Panc1 (cell line): ENCODE measurements around the gene TMEM131L. TPM values are rescaled to one million over a fixed set of nuclear protein-coding genes. Genes with fewer than 3 reads are reported as not detected.
A peak's percentile ranks its signal among the peaks of the same experiment; 100 is the strongest.

ENCODE experiments used
- ATAC-seq: fragments of 200-7000 bp; cut with Tn5 transposase; 2 replicates; pipeline ENCODE4 v1.9.1; 2020; ENCODE audit warnings: mild to moderate bottlenecking, moderate library complexity
- BruUV-seq: library from RNA; stranded (reverse); fragments of 400-500 nt; replicated peaks from 2 replicates; lab custom pipeline; 2021; lab: Mats Ljungman, UMichigan
- CTCF ChIA-PET: fragments of 300-600 bp; sonication (Branson Sonifier 250); formaldehyde crosslinking; loops from one replicate; lab custom pipeline; 2022; ENCODE audit warnings: antibody characterized with exemption; lab: Charles Lee
- POLR2A ChIA-PET: fragments of 300-600 bp; sonication (Branson Sonifier 250); formaldehyde crosslinking; loops from one replicate; lab custom pipeline; 2022; ENCODE audit warnings: antibody characterized with exemption; lab: Charles Lee
- DNase-seq: peaks from one replicate; pipeline ENCODE4 v3.0.0-alpha.2; 2010; ENCODE audit warnings: low read depth, low spot score
- H3K27ac ChIP-seq: 2 replicates; pipeline ENCODE4 v1.5.1; 2011; ENCODE audit warnings: mild to moderate bottlenecking, low read length, inconsistent platforms
- H3K27me3 ChIP-seq: fragments of 200-500 bp; sonication (Bioruptor generic); 2 replicates; pipeline ENCODE4 v1.6.0; 2014; ENCODE audit warnings: low read length, inconsistent platforms; ENCODE audit not compliant: control insufficient read depth, insufficient read depth
- H3K36me3 ChIP-seq: fragments of 200-500 bp; sonication (Bioruptor generic); 2 replicates; pipeline ENCODE4 v1.5.1; 2014; ENCODE audit warnings: inconsistent platforms, mild to moderate bottlenecking, low read length, moderate library complexity; ENCODE audit not compliant: control insufficient read depth, insufficient read depth
- H3K4me1 ChIP-seq: 2 replicates; pipeline ENCODE4 v1.5.1; 2011; ENCODE audit warnings: inconsistent platforms, mild to moderate bottlenecking, low read length, moderate library complexity; ENCODE audit not compliant: control insufficient read depth, insufficient read depth
- H3K4me3 ChIP-seq, 2 experiments: 2 replicates each; pipeline ENCODE4 v1.5.1; 2011 to 2012; ENCODE audit warnings: low read depth in 2 of 2, low read length in 2 of 2, mild to moderate bottlenecking in 2 of 2, inconsistent platforms in 1 of 2, moderate library complexity in 1 of 2
- H3K9me3 ChIP-seq: fragments of 200-500 bp; sonication (Bioruptor generic); 2 replicates; pipeline ENCODE4 v1.5.1; 2014; ENCODE audit warnings: low read depth, mild to moderate bottlenecking, inconsistent platforms, low read length, moderate library complexity; ENCODE audit not compliant: control insufficient read depth, insufficient read depth
- POLR2AphosphoS5 ChIP-seq: IDR thresholded peaks from 2 replicates; pipeline ENCODE4 v1.6.1; 2012; ENCODE audit warnings: mild to moderate bottlenecking, low read depth, low read length, moderate library complexity
- REST ChIP-seq, 2 experiments: IDR thresholded peaks; 2 replicates each; pipeline ENCODE4 v1.6.1; 2011 to 2012; ENCODE audit warnings: low read depth in 2 of 2, control low read depth in 1 of 2, low read length in 1 of 2, mild to moderate bottlenecking in 1 of 2, moderate library complexity in 1 of 2; ENCODE audit not compliant: insufficient read depth in 1 of 2
- SIN3A ChIP-seq: IDR thresholded peaks from 2 replicates; pipeline ENCODE4 v1.6.1; 2012; ENCODE audit warnings: low read depth, mild to moderate bottlenecking, low read length, moderate library complexity, borderline replicate concordance; ENCODE audit not compliant: insufficient read depth
- TCF7L2 ChIP-seq: IDR thresholded peaks from 2 replicates; pipeline ENCODE4 v1.6.1; 2011; ENCODE audit warnings: mild to moderate bottlenecking, low read depth, low read length, inconsistent platforms
- in situ Hi-C: cut with HindIII; loops from 2 replicates; pipeline ENCODE4 v1.10.0; 2016; ENCODE audit warnings: low sequenced_read_pairs, low pct_unique_long_range_greater_than_20kb
- intact Hi-C: fragments of 100-400 bp; cut with micrococcal nuclease; formaldehyde crosslinking; loops from one replicate; pipeline ENCODE4 v1.10.0; 2022; ENCODE audit not compliant: unreplicated experiment
- total RNA-seq: library from RNA; stranded (reverse); gene quantifications from one replicate; pipeline ENCODE4 v1.2.1, GENCODE V29; 2021; ENCODE audit not compliant: unreplicated experiment
- TF ChIP-seq, protein P1 (sequence below): fragments of 450-650 bp; IDR thresholded peaks from 2 replicates; pipeline ENCODE4 v1.5.1; 2017; ENCODE audit warnings: mild to moderate bottlenecking

TMEM131L gene
- total RNA-seq, 1 experiment from 2014 or later: 13.5 TPM

DNA sequence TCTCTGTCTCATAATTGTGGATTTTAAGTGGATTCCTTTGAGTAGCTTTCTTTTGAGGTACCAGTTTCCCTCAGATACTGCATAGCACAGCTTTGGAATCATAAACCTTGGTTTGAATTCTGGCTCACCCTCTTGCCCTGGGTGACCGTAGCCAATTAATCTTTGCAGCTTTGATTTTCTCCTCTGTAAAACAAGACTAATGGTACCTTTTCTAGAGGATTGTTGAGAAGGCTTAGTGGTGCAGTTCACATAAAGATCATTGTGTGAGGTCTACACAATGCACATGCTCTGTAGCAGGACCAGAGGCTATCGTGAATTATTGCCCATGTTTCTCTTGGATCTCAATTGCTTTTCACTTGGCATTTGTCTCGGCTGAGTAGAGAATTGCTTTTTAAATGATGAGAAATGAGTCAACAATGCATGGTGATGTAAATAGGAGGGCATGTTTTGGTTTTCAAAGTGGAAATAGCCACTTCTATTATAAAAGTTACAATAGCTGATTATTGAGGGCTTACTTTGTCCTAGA lies 47.9 kb downstream of the TMEM131L start:
- Histone ChIP-seq H3K27me3 (no peaks in the 10 kb centered on the region), H3K4me3 (no peak overlapping the region), H3K4me1 (peaks cover 20% of the 10 kb centered on the region), H3K27ac (no peak overlapping the region), H3K9me3 (no peaks in the 10 kb centered on the region), H3K36me3 (no peaks in the 10 kb centered on the region)
- ATAC-seq (peak; percentile 62; the same call in 1 of the 2 replicates), DNase-seq (no peak)
- intact Hi-C loops: no loop called here
- CTCF ChIA-PET: no interaction called here
- no TSS peak for BruUV-seq
- in situ Hi-C loops: no loop called here
- POLR2A ChIA-PET: no interaction called here
- TF ChIP-seq, protein P1, sequence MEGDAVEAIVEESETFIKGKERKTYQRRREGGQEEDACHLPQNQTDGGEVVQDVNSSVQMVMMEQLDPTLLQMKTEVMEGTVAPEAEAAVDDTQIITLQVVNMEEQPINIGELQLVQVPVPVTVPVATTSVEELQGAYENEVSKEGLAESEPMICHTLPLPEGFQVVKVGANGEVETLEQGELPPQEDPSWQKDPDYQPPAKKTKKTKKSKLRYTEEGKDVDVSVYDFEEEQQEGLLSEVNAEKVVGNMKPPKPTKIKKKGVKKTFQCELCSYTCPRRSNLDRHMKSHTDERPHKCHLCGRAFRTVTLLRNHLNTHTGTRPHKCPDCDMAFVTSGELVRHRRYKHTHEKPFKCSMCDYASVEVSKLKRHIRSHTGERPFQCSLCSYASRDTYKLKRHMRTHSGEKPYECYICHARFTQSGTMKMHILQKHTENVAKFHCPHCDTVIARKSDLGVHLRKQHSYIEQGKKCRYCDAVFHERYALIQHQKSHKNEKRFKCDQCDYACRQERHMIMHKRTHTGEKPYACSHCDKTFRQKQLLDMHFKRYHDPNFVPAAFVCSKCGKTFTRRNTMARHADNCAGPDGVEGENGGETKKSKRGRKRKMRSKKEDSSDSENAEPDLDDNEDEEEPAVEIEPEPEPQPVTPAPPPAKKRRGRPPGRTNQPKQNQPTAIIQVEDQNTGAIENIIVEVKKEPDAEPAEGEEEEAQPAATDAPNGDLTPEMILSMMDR: no peak
- peak; percentile 85 for TF ChIP-seq TCF7L2

- no peak overlapping the region for H3K4me3 ChIP-seq
- TF ChIP-seq TCF7L2 (no peak), SIN3A (no peak), POLR2AphosphoS5 (no peak), REST (IDR thresholded peaks at IDR 0.05; ENCODE audit: insufficient read depth in 1 of 2, low read depth in 2 of 2, low read length in 1 of 2) (no peak)
- TF ChIP-seq, protein P1: no peak
- no peak for DNase-seq
- in situ Hi-C loops: no loop called here
- H3K4me1 ChIP-seq: peaks cover 20% of the 10 kb centered on the region
- H3K9me3 ChIP-seq: no peaks in the 10 kb centered on the region
- H3K27ac ChIP-seq: no peak overlapping the region
- no peaks in the 10 kb centered on the region for H3K36me3 ChIP-seq
- intact Hi-C loops: no loop called here
- CTCF ChIA-PET: interaction anchor here (0.6 kb wide), 1 partner anchor 204 kb away, joined by 3 read pairs; no protein-coding TSS in a partner anchor
- POLR2A ChIA-PET: no interaction called here
- no peaks in the 10 kb centered on the region for H3K27me3 ChIP-seq
- no peak for ATAC-seq
- BruUV-seq: no TSS peak
These were observed 48.7 kb downstream of the TMEM131L start for GRCh38 chr4:153514688-153515426.
